PFSK-1 (cell line): Measurements from ENCODE around the gene MBOAT2. TPM values are rescaled to one million over a fixed set of nuclear protein-coding genes. Genes with fewer than 3 reads are reported as not detected.

Experiments
- FOXP2 ChIP-seq: optimal IDR thresholded peaks from 2 replicates; pipeline ENCODE3; 2011; ENCODE audit warnings: borderline replicate concordance, control low read depth, inconsistent platforms; ENCODE audit not compliant: insufficient read depth; ENCODE audit errors: extremely low read length, extremely low read depth
- POLR2AphosphoS5 ChIP-seq: IDR thresholded peaks from 2 replicates; pipeline ENCODE4 v1.6.1; 2012; ENCODE audit warnings: low read depth, mild to moderate bottlenecking, control low read depth, low read length, moderate library complexity
- REST ChIP-seq, 2 experiments: IDR thresholded peaks; 2 replicates each; pipeline versions ENCODE4 v1.6.1 to v1.8.0; 2011 to 2012; ENCODE audit warnings: low read depth in 2 of 2, low read length in 2 of 2, control low read depth in 1 of 2, inconsistent platforms in 1 of 2, mild to moderate bottlenecking in 1 of 2, moderate library complexity in 1 of 2; ENCODE audit not compliant: insufficient read depth in 1 of 2
- SIN3A ChIP-seq: IDR thresholded peaks from 2 replicates; pipeline ENCODE4 v1.6.1; 2012; ENCODE audit warnings: mild to moderate bottlenecking, low read length, moderate library complexity, borderline replicate concordance; ENCODE audit not compliant: insufficient read depth
- TAF1 ChIP-seq: IDR thresholded peaks from 2 replicates; pipeline ENCODE4 v1.6.1; 2012; ENCODE audit warnings: low read length, control low read depth, borderline replicate concordance; ENCODE audit not compliant: insufficient read depth
- polyA plus RNA-seq: library from polyadenylated mRNA; unstranded; fragments of >200 nt; gene quantifications from one replicate; pipeline ENCODE4 v1.2.1, GENCODE V29; 2012; ENCODE audit warnings: low read depth, missing spikeins; ENCODE audit not compliant: insufficient read length

MBOAT2 gene
- polyA plus RNA-seq, result 0.74 TPM

- TF ChIP-seq TAF1, result no peak
- TF ChIP-seq POLR2AphosphoS5, result peak; percentile 39
Observed at GRCh38 chr2:9003616-9004337, at the start of gene MBOAT2. Gene MBOAT2, minus strand, starts transcription at chr2:9003684. Its CDS starts 70 bp downstream, at chr2:9003614.

GRCh38 chr2:9052821-9053533 lies 49.5 kb upstream of the MBOAT2 start:
- TF ChIP-seq FOXP2, result no peak
- TF ChIP-seq SIN3A, result no peak
- TF ChIP-seq POLR2AphosphoS5, result no peak
- TF ChIP-seq TAF1, result no peak
- no peak for TF ChIP-seq REST (IDR thresholded peaks at IDR 0.05; ENCODE audit: insufficient read depth in 1 of 2, low read depth in 2 of 2, low read length in 2 of 2)

- TF ChIP-seq TAF1, result no peak
- no peak for TF ChIP-seq SIN3A
- TF ChIP-seq FOXP2, result no peak
- TF ChIP-seq REST (IDR thresholded peaks at IDR 0.05; ENCODE audit: insufficient read depth in 1 of 2, low read depth in 2 of 2, low read length in 2 of 2), result no peak
- TF ChIP-seq POLR2AphosphoS5, result no peak
Observed at GRCh38 chr2:9050122-9050809, 46.8 kb upstream of the MBOAT2 start.

GRCh38 chr2:9045595-9045994 lies 42.1 kb upstream of the MBOAT2 start:
- no peak for TF ChIP-seq TAF1
- no peak for TF ChIP-seq POLR2AphosphoS5
- TF ChIP-seq REST (IDR thresholded peaks at IDR 0.05; ENCODE audit: insufficient read depth in 1 of 2, low read depth in 2 of 2, low read length in 2 of 2), result no peak
- TF ChIP-seq FOXP2, result no peak
- TF ChIP-seq SIN3A, result no peak

- TF ChIP-seq POLR2AphosphoS5 (no peak), TAF1 (no peak), SIN3A (no peak), REST (IDR thresholded peaks at IDR 0.05; ENCODE audit: insufficient read depth in 1 of 2, low read depth in 2 of 2, low read length in 2 of 2) (no peak), FOXP2 (no peak)
Observed at GRCh38 chr2:9037166-9037565, 33.7 kb upstream of the MBOAT2 start.
